Putamen (tissue), 1 donor: Measurements from ENCODE around the gene MYEF2.

Experiments
- DNase-seq: peaks from one replicate; pipeline ENCODE4 v3.0.0-alpha.2; 2016; ENCODE audit warnings: low spot score

The MYEF2 gene

DNA sequence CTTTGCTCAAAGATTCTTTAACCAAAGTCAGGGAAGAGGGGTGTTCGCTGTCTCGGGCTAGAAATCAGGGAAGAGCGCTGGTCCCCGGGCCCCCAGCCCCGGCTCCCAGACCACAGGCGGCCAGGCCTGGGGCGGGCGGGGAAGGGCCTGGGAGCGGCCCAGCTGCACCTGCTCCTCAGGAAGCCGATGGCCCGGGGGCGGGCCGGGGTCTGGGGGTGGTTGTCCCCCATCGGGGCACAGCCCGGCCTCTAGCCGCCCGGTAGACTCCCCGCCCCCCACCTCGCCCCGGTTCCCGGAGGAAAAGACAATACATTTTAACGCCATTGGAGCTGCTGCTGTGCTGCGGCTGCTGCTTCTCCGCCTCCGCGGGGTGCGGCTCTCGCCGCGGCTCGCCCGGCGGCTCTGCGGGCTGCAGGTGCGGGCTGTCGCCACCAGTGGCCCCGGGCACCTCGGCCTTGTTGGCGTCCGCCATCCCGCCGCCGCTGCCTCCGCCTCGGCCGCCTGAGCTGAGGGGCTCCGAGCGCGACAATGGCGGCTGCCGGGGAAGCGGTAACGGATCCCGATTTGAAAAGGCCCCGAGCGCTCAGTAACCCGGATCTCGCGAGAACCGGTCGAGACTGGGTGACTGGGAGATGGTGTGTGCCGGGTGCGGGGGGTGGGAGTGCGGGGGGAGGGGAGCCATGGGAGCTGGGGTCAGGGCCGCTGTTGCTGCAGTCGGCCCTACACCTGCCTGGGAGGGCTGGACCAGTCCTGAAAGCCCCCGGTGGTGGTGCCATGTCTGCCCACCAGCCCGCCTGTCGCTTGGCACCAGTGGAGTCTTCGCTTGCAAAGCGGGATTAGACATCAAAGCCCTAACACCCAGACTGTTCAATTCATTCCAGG lies at the start of gene MYEF2:
Gene MYEF2 (minus strand): TSS at position 530 of the 882 bp plus-strand sequence. CDS start 58 bp downstream, at position 472.
- DNase-seq: peak; percentile 74

- no peak for DNase-seq
Observed at GRCh38 chr15:48225771-48226170, 47.7 kb upstream of the MYEF2 start.

- no peak for DNase-seq
Observed at GRCh38 chr15:48222627-48223026, 44.5 kb upstream of the MYEF2 start.

- DNase-seq: no peak
Observed at GRCh38 chr15:48221885-48222284, 43.8 kb upstream of the MYEF2 start.

DNA sequence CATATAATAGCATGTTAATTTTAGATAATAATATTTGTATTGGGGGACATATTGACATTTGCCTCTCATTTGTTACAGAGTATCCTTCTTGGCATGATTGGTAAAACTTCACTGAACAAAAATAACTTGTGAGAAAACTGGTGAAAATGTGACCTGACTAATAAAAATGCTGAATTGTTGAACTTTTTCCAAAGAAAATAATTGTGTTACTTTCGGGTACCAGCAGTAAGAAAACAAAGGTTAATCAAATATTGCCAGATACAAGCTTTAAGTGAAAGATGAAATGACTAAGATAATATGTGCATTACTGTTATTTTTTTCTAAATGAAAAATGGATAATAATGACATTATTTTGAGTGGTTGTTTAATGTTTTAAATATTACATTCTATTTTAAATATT lies 43.2 kb upstream of the MYEF2 start:
- no peak for DNase-seq

DNA sequence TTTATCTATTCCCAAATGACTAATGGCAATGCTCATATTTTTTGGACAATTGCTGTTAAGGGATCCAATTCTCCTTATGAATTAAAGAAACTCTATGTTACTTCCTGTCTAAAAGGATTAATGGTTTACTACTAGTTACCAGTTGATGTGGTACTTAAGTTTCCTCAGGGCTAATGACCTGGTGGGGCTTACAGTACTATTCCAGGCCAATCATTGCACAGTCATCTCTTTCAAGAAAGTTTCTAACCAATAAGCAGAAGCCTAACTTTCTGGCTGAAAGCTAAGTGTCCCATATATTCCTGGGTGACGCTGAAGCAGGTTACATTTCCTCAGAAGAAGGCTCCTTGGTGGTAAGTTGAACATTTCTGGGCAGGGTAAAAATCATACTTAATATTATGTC lies 27.9 kb upstream of the MYEF2 start, which contains the start of gene SLC12A1:
Gene SLC12A1 (plus strand): TSS at position 322 of the 400 bp plus-strand sequence. CDS start 1,418 bp downstream, outside the sequence.
- DNase-seq: no peak

DNA sequence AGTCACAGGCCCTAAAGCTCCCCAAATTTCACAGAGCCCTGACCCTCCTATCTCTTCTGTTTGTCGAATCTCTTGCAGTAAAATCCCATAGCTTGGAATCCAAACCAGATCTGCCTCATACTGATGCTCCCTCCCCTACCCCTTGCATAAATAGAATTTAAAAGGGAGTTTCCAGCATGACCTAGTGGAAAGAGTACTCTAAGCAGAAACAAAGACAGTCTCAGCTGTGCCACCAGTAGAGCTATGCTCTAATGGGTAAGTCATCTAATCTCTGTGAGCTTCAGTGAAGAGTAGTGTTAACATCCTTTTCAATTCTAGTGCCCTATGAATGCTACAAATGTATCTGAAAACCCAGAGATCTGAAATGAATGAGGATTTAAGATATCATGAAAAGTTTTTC lies 24.0 kb upstream of the MYEF2 start:
- no peak for DNase-seq

GRCh38 chr15:48191574-48192225 lies 13.6 kb upstream of the MYEF2 start, which contains the start of gene CTXN2:
Gene CTXN2, plus strand, starts transcription at chr15:48191665. Its CDS starts 9,636 bp downstream, at chr15:48201301.
- peak; percentile 52 for DNase-seq

DNA sequence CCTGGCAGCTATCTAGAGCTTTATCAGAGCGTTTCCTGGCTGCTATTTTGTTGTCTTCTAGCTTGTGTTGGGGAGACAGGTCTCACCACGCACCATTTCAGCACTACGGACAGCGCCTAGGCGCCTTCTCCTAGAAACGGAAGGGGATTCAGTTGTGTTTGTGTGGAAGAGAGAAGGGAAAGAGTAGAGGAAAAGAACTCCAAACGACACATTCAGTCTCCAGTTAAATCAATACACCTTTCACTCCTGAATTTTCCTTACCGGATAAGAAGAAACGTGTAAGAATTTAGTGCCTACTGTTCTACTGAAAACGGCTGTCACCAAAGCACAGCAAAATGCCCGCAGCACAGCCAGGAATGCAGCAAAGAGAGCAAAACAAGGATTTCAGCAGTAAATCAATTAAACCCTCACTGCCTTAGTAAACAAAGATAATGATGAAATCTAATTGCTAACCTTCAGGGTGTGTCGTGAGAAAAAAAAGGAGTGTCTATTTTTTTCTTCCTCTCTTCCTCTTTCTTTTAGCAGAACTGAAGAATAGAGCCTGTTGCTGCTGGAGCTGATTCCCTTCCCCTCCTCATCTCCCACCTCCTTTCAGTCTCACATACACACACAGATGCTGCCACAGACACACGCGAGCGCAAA lies 13.0 kb upstream of the MYEF2 start:
- peak; percentile 25 for DNase-seq

GRCh38 chr15:48186271-48186670 lies 8.2 kb upstream of the MYEF2 start:
- DNase-seq: no peak

GRCh38 chr15:48185529-48185928 lies 7.4 kb upstream of the MYEF2 start:
- no peak for DNase-seq

GRCh38 chr15:48182749-48183148 lies 4.7 kb upstream of the MYEF2 start:
- no peak for DNase-seq

GRCh38 chr15:48178648-48178931 lies 495 bp upstream of the MYEF2 start:
- no peak for DNase-seq

- peak; percentile 34 for DNase-seq
Observed at GRCh38 chr15:48177383-48177765, 721 bp downstream of the MYEF2 start.

DNA sequence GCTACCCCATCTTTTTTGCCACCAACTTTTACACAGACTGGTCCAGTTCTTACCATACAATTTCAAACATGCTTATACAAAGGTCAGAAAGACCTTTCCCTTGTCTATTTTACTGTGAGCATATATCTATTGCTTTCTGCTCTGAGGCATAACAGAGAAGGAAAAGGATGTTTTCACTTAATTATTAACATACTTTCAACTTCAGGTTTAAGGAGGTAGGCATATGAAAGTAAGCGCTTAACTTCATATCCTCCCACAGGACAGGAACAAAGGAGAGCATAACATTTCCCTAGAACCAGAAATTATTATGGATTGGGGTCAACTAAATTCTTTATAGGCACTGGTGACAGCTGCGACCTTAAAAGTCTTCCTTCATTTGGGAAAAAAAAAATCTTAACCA lies 1.1 kb downstream of the MYEF2 start:
- no peak for DNase-seq

GRCh38 chr15:48176112-48176511 lies 2.0 kb downstream of the MYEF2 start:
- no peak for DNase-seq

- no peak for DNase-seq
Observed at GRCh38 chr15:48175126-48175525, 3.0 kb downstream of the MYEF2 start.

DNA sequence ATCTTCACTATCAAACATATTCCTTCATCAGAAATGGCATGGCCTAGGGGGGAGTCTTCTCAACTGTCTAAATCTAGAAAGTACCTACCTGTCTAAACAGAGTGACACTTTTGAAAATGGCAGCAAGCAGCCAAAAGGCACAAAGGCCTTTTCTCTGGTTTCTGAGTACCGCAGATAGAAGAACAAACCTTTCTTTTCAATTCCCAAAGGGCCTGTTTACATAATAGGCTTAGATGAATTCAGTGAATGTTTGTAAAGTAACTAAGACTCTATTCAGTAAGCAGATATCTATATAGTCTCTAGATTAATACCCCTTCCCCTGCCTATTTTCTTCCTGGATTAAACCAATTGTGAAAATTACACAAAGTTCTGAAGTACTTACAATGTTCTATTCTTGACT lies 7.1 kb downstream of the MYEF2 start:
- no peak for DNase-seq

GRCh38 chr15:48168616-48169015 lies 9.5 kb downstream of the MYEF2 start:
- DNase-seq: no peak

- DNase-seq: no peak
Observed at GRCh38 chr15:48153526-48153925, 24.6 kb downstream of the MYEF2 start.

GRCh38 chr15:48149858-48150257 lies 28.2 kb downstream of the MYEF2 start:
- no peak for DNase-seq

- DNase-seq: no peak
Observed at GRCh38 chr15:48147358-48147757, 30.7 kb downstream of the MYEF2 start.

GRCh38 chr15:48145923-48146322 lies 32.2 kb downstream of the MYEF2 start:
- DNase-seq: no peak
